IMR-90 (cell line): ENCODE results near the gene CIITA. TPM values are rescaled to one million over a fixed set of nuclear protein-coding genes. Genes with fewer than 3 reads are reported as not detected.

Experiments used
- ATAC-seq: fragments of 200-7000 bp; cut with Tn5 transposase; 2 replicates; pipeline ENCODE4 v1.9.1; 2020; ENCODE audit warnings: low read depth, mild to moderate bottlenecking, moderate library complexity
- BruUV-seq: library from RNA; stranded (reverse); fragments of 400-500 nt; replicated peaks from 2 replicates; lab custom pipeline; 2021; lab: Mats Ljungman, UMichigan
- CTCF ChIA-PET: fragments of 300-600 bp; formaldehyde crosslinking; extraction: SDS; loops from one replicate; lab custom pipeline; 2021; ENCODE audit warnings: antibody characterized with exemption; lab: Yijun Ruan, JAX
- POLR2A ChIA-PET: fragments of 300-600 bp; sonication (Branson Sonifier 250); formaldehyde crosslinking; loops from one replicate; lab custom pipeline; 2022; ENCODE audit warnings: antibody characterized with exemption; ENCODE audit not compliant: unreplicated experiment; lab: Charles Lee
- DNase-seq: peaks from one replicate; pipeline ENCODE4 v3.0.0; 2013
- H2AFZ ChIP-seq: replicated peaks from 2 replicates; pipeline ENCODE3; 2013; ENCODE audit warnings: low read length, mild to moderate bottlenecking; ENCODE audit not compliant: poor library complexity
- H2AK5ac ChIP-seq: 2 replicates; pipeline ENCODE4 v1.6.1; 2013; ENCODE audit warnings: low read depth, low read length, inconsistent platforms
- H2AK9ac ChIP-seq: replicated peaks from 2 replicates; pipeline ENCODE3; 2013; ENCODE audit warnings: mild to moderate bottlenecking, low read depth, low read length, moderate library complexity; ENCODE audit not compliant: poor library complexity
- H2BK120ac ChIP-seq: 2 replicates; pipeline ENCODE4 v1.6.1; 2013; ENCODE audit warnings: low read depth, low read length, inconsistent platforms
- H2BK15ac ChIP-seq: 3 replicates; pipeline ENCODE4 v1.6.1; 2013; ENCODE audit warnings: low read depth, low read length, inconsistent platforms
- H2BK20ac ChIP-seq: 2 replicates; pipeline ENCODE4 v1.6.1; 2013; ENCODE audit warnings: low read depth, mild to moderate bottlenecking, inconsistent platforms, low read length, moderate library complexity
- H2BK5ac ChIP-seq: 2 replicates; pipeline ENCODE4 v1.6.1; 2013; ENCODE audit warnings: mild to moderate bottlenecking, low read depth, low read length, inconsistent platforms; ENCODE audit not compliant: poor library complexity, severe bottlenecking
- H3K14ac ChIP-seq: replicated peaks from 2 replicates; pipeline ENCODE4 v1.6.1; 2013; ENCODE audit warnings: low read depth, low read length, inconsistent platforms
- H3K18ac ChIP-seq: 2 replicates; pipeline ENCODE4 v1.6.1; 2013; ENCODE audit warnings: low read depth, low read length, control low read depth
- H3K23ac ChIP-seq: 2 replicates; pipeline ENCODE4 v1.6.1; 2013; ENCODE audit warnings: low read depth, low read length, inconsistent platforms
- H3K27ac ChIP-seq: 2 replicates; pipeline ENCODE4 v1.5.1; 2013; ENCODE audit warnings: mild to moderate bottlenecking, control low read depth, low read length; ENCODE audit not compliant: insufficient read depth
- H3K27me3 ChIP-seq: 2 replicates; pipeline ENCODE4 v1.6.1; 2013; ENCODE audit warnings: low read length; ENCODE audit not compliant: control insufficient read depth, insufficient read depth
- H3K36me3 ChIP-seq: 2 replicates; pipeline ENCODE4 v1.6.1; 2013; ENCODE audit warnings: low read length, mixed read lengths; ENCODE audit not compliant: control insufficient read depth, insufficient read depth
- H3K4ac ChIP-seq: 2 replicates; pipeline ENCODE4 v1.6.1; 2013; ENCODE audit warnings: low read depth, low read length, inconsistent platforms
- H3K4me1 ChIP-seq: 2 replicates; pipeline ENCODE4 v1.6.1; 2013; ENCODE audit warnings: low read length, mixed read lengths; ENCODE audit not compliant: control insufficient read depth, insufficient read depth
- H3K4me2 ChIP-seq: 2 replicates; pipeline ENCODE4 v1.6.1; 2013; ENCODE audit warnings: low read depth, mild to moderate bottlenecking, control low read depth, low read length, moderate library complexity
- H3K4me3 ChIP-seq: 2 replicates; pipeline ENCODE4 v1.5.1; 2013; ENCODE audit warnings: low read depth, mild to moderate bottlenecking, control low read depth, low read length, moderate library complexity; ENCODE audit not compliant: insufficient read depth
- H3K56ac ChIP-seq: 2 replicates; pipeline ENCODE4 v1.6.1; 2013; ENCODE audit warnings: low read length, inconsistent platforms; ENCODE audit not compliant: insufficient read depth; ENCODE audit errors: extremely low read depth
- H3K79me1 ChIP-seq, 2 experiments: 2 replicates each; pipeline ENCODE4 v1.6.1; 2013; ENCODE audit warnings: low read length in 2 of 2, inconsistent platforms in 1 of 2, low read depth in 1 of 2
- H3K9ac ChIP-seq: 2 replicates; pipeline ENCODE4 v1.6.1; 2013; ENCODE audit warnings: low read depth, low read length, control low read depth
- H3K9me1 ChIP-seq: 2 replicates; pipeline ENCODE4 v1.6.1; 2013; ENCODE audit warnings: low read length, inconsistent platforms; ENCODE audit not compliant: insufficient read depth
- H3K9me3 ChIP-seq: 2 replicates; pipeline ENCODE4 v1.6.1; 2013; ENCODE audit warnings: low read length; ENCODE audit not compliant: control insufficient read depth, insufficient read depth
- H4K20me1 ChIP-seq: 2 replicates; pipeline ENCODE4 v1.6.1; 2013; ENCODE audit warnings: low read length, inconsistent platforms; ENCODE audit not compliant: insufficient read depth
- H4K5ac ChIP-seq: 2 replicates; pipeline ENCODE4 v1.6.1; 2013; ENCODE audit warnings: mild to moderate bottlenecking, low read depth, low read length, control low read depth
- H4K8ac ChIP-seq, 2 experiments: 2 replicates each; pipeline ENCODE4 v1.6.1; 2013; ENCODE audit warnings: low read depth in 2 of 2, low read length in 2 of 2, control low read depth in 1 of 2, inconsistent platforms in 1 of 2
- H4K91ac ChIP-seq: 2 replicates; pipeline ENCODE4 v1.6.1; 2013; ENCODE audit warnings: low read depth, low read length, inconsistent platforms; ENCODE audit not compliant: insufficient read depth
- BHLHE40 ChIP-seq: fragments of 150-350 bp; IDR thresholded peaks from 2 replicates; pipeline ENCODE4 v1.6.1; 2016; ENCODE audit warnings: mild to moderate bottlenecking, low read depth, low read length
- CEBPB ChIP-seq: IDR thresholded peaks from 2 replicates; pipeline ENCODE4 v1.6.1; 2012; ENCODE audit warnings: low read depth, low read length, improper control_type of control experiment
- CHD1 ChIP-seq: IDR thresholded peaks from 2 replicates; pipeline ENCODE4 v1.6.1; 2012; ENCODE audit warnings: low read depth, low read length, improper control_type of control experiment
- ELK1 ChIP-seq: fragments of 150-350 bp; IDR thresholded peaks from 2 replicates; pipeline ENCODE4 v1.6.1; 2016; ENCODE audit warnings: low read depth, mild to moderate bottlenecking, low read length, moderate library complexity, borderline replicate concordance
- MAFK ChIP-seq: IDR thresholded peaks from 2 replicates; pipeline ENCODE4 v1.6.1; 2012; ENCODE audit warnings: low read depth, low read length, improper control_type of control experiment
- MAZ ChIP-seq: IDR thresholded peaks from 2 replicates; pipeline ENCODE4 v1.6.1; 2012; ENCODE audit warnings: low read depth, mild to moderate bottlenecking, low read length, improper control_type of control experiment, moderate library complexity, borderline replicate concordance
- MXI1 ChIP-seq: IDR thresholded peaks from 2 replicates; pipeline ENCODE4 v1.6.1; 2012; ENCODE audit warnings: low read depth, mild to moderate bottlenecking, low read length, moderate library complexity, borderline replicate concordance
- NFE2L2 ChIP-seq: fragments of 150-350 bp; IDR thresholded peaks from 2 replicates; pipeline ENCODE4 v1.6.1; 2016; ENCODE audit warnings: low read depth, mild to moderate bottlenecking, low read length
- POLR2A ChIP-seq: IDR thresholded peaks from 2 replicates; pipeline ENCODE4 v1.6.1; 2012; ENCODE audit warnings: mild to moderate bottlenecking, low read depth, low read length
- RCOR1 ChIP-seq: IDR thresholded peaks from 2 replicates; pipeline ENCODE4 v1.6.1; 2012; ENCODE audit warnings: mild to moderate bottlenecking, low read length, improper control_type of control experiment; ENCODE audit not compliant: insufficient replicate concordance
- RFX5 ChIP-seq: IDR thresholded peaks from 2 replicates; pipeline ENCODE4 v1.8.0; 2012; ENCODE audit warnings: low read depth, mild to moderate bottlenecking, low read length, moderate library complexity
- WGBS, 2 experiments: methylation state at CpG; one replicate each; pipeline versions ENCODE4 v1.1.5 to v1.1.7; 2013; ENCODE audit warnings: missing lambda C conversion rate in 2 of 2; ENCODE audit not compliant: insufficient read length in 1 of 2; ENCODE audit errors: extremely low coverage in 2 of 2; 5-methylcytosine and 5-hydroxymethylcytosine counted together
- dilution Hi-C: fragments of 300-500 bp; cut with HindIII; formaldehyde crosslinking; loops from one replicate; pipeline ENCODE4 v1.14.3; 2018; ENCODE audit warnings: low sequenced_read_pairs; ENCODE audit not compliant: unreplicated experiment
- in situ Hi-C: fragments of 300-500 bp; cut with MboI; formaldehyde crosslinking; loops from 3 replicates; pipeline ENCODE4 v1.14.3; 2019; ENCODE audit warnings: low sequenced_read_pairs, inconsistent platforms, mixed read lengths
- intact Hi-C: fragments of 100-400 bp; cut with micrococcal nuclease; formaldehyde crosslinking; loops from 2 replicates; pipeline ENCODE4 v1.10.0; 2022
- polyA plus RNA-seq, 3 experiments: library from polyadenylated mRNA; depleted of rRNA; stranded (reverse); fragments of >200 nt; gene quantifications; 2 replicates each; pipeline ENCODE4 v1.2.3, GENCODE V29; 2012; ENCODE audit warnings: low replicate concordance in 1 of 3
- total RNA-seq: library from RNA; depleted of rRNA; stranded (reverse); fragments of >200 nt; gene quantifications from 2 replicates; pipeline ENCODE4 v1.2.3, GENCODE V29; 2012
- TF ChIP-seq, protein P1 (sequence below): conservative IDR thresholded peaks from 2 replicates; pipeline ENCODE4 v1.5.1; 2012; ENCODE audit warnings: mild to moderate bottlenecking, low read depth, low read length, improper control_type of control experiment
- TF ChIP-seq, protein P2 (sequence below): fragments of 150-350 bp; IDR thresholded peaks from 2 replicates; pipeline ENCODE4 v1.6.1; 2017; ENCODE audit warnings: mild to moderate bottlenecking, antibody characterized with exemption, low read length, low read depth

Gene CIITA
- total and polyA plus RNA-seq, 2 of the 4 experiments (the other 2 are of a cell fraction): 0.10 TPM; not detected in 1

DNA sequence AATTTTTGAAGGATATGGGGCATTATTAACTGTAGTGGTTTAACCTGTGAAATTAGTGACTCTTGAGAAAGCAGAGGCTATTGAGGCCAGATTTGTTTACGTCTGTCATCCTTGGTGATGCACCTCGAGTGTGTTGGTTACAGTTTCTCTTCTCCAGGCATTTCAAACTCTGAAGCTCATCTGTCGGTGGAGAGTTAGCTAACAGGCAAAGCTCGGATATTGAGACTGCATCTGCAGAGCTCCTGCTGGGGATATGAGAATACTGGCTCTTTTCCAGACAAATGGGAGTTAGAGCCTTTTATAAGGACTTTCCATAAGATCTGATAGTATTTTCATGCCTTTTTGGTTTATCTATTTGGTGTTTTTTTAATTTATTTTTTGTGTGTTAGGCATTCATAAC, 74.0 kb downstream of the CIITA start:
- Histone ChIP-seq H2BK120ac (no peak overlapping the region), H2BK15ac (no peak overlapping the region), H3K4me2 (peak overlapping the region; percentile 28; the same call in 1 of the 2 replicates), H4K5ac (no peak overlapping the region), H3K14ac (peak overlapping the region; percentile 49; the same call in 1 of the 2 replicates), H3K56ac (no peak overlapping the region), H3K36me3 (no peaks in the 10 kb centered on the region), H3K9me3 (no peaks in the 10 kb centered on the region), H3K9ac (no peak overlapping the region), H2AFZ (no peak overlapping the region), H3K4me3 (no peak overlapping the region), H2BK20ac (no peak overlapping the region), H3K79me1 (peaks cover 45 to 85% of the 10 kb centered on the region in 2 experiments), H4K20me1 (peaks cover 60% of the 10 kb centered on the region), H3K9me1 (peaks cover 32% of the 10 kb centered on the region), H3K27ac (no peak overlapping the region), H3K27me3 (no peaks in the 10 kb centered on the region), H2BK5ac (no peak overlapping the region), H4K8ac (no peak overlapping the region), H3K18ac (no peak overlapping the region), H3K4me1 (peaks cover 20% of the 10 kb centered on the region), H2AK5ac (no peak overlapping the region), H3K23ac (no peak overlapping the region), H3K4ac (no peak overlapping the region), H4K91ac (no peak overlapping the region), H2AK9ac (no peak overlapping the region)
- no TSS peak for BruUV-seq
- intact Hi-C loops (no loop called here), dilution Hi-C loops (no loop called here), in situ Hi-C loops (loop anchor here (25.0 kb wide), 2 partner anchors 586 to 861 kb away; a partner anchor contains a TSS)
- DNase-seq (peak; percentile 59), ATAC-seq (peak; percentile 10; the same call in 1 of the 2 replicates)
- ChIA-PET CTCF (interaction anchor here (0.5 to 1.4 kb wide), 3 partner anchors 13 to 387 kb away, joined by 3 to 4 read pairs (median 3); no protein-coding TSS in a partner anchor), POLR2A (interaction anchor here (0.6 kb wide), 1 partner anchor 17 kb away, joined by 4 read pairs; no protein-coding TSS in a partner anchor)
- no peak for TF ChIP-seq BHLHE40
- TF ChIP-seq RCOR1: no peak
- TF ChIP-seq, protein P1, sequence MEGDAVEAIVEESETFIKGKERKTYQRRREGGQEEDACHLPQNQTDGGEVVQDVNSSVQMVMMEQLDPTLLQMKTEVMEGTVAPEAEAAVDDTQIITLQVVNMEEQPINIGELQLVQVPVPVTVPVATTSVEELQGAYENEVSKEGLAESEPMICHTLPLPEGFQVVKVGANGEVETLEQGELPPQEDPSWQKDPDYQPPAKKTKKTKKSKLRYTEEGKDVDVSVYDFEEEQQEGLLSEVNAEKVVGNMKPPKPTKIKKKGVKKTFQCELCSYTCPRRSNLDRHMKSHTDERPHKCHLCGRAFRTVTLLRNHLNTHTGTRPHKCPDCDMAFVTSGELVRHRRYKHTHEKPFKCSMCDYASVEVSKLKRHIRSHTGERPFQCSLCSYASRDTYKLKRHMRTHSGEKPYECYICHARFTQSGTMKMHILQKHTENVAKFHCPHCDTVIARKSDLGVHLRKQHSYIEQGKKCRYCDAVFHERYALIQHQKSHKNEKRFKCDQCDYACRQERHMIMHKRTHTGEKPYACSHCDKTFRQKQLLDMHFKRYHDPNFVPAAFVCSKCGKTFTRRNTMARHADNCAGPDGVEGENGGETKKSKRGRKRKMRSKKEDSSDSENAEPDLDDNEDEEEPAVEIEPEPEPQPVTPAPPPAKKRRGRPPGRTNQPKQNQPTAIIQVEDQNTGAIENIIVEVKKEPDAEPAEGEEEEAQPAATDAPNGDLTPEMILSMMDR: no peak
- TF ChIP-seq CHD1: no peak
- no peak for TF ChIP-seq NFE2L2
- TF ChIP-seq POLR2A: no peak
- no peak for TF ChIP-seq MAFK
- TF ChIP-seq RFX5: no peak
- no peak for TF ChIP-seq MXI1
- TF ChIP-seq, protein P2, sequence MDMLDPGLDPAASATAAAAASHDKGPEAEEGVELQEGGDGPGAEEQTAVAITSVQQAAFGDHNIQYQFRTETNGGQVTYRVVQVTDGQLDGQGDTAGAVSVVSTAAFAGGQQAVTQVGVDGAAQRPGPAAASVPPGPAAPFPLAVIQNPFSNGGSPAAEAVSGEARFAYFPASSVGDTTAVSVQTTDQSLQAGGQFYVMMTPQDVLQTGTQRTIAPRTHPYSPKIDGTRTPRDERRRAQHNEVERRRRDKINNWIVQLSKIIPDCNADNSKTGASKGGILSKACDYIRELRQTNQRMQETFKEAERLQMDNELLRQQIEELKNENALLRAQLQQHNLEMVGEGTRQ: no peak
- no peak for TF ChIP-seq MAZ
- no peak for TF ChIP-seq CEBPB
- TF ChIP-seq ELK1: no peak
- 33% methylated on average over 3 of the region's 4 CpGs; no CpG with 5 or more reads in 1 of the 2 experiments for WGBS, 2 experiments
